ENCODE results near the gene PKP2. TPM values are rescaled to one million over a fixed set of nuclear protein-coding genes. Genes with fewer than 3 reads are reported as not detected.

The PKP2 gene
- total and polyA plus RNA-seq, 2 of the 13 experiments (the other 11 are each of a cell fraction or from before 2014, with no cell fraction given) = 15.1 to 25.3 TPM

DNA sequence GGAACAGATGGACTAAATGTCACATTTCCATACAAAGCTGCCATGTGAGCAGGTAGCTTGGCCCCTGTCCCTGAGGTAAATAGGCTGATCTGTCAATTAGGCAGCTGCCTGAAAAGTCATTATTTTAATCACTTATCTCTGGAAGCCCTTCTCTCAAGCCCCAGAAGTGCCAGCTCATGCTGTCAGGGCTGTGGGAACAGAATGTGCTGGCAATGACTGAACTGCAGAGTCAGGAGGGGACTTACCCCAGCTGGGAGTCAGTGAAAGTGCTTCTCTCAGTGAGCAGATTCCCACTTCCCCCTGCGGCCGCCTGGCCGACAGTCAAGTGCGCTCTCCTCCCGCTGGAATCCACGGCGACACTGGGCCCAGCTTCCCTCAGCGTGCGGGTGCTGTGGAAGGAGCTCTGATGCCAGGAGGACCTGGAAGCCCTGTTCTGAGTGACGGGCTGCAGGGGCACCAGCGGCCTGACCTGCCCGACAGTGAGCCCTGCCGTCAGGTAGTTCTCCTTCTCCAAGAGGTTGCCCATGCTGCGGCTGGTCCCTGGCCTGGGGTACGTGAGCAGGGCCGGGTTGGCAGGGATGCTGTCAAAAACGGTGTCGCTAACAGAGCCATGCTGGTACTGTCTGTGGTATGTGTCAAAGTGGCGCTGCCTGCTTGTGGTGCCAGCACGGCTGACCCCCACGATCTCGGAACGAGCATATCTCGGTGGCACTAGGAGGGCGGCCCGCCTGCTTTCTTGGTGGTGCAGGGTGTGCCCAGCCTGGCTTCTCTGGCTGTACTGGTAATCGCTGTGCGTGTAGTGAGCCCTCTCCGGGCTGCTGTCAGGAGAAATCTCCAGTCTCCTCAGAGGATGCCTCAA lies 18.7 kb downstream of the PKP2 start:
- Histone ChIP-seq H3K36me3 (replicated peaks in 1 of 2; ENCODE audit: control insufficient read depth in 1 of 2, insufficient read depth in 2 of 2, low read length in 2 of 2) (peaks cover 16 to 49% of the 10 kb centered on the region in 2 experiments), H3K4me2 (ENCODE audit: low read depth, low read length) (no peak overlapping the region), H3K9ac (ENCODE audit: insufficient read depth, low read depth, low read length) (no peak overlapping the region), H3K79me2 (ENCODE audit: insufficient read depth, low read length) (peaks cover 9% of the 10 kb centered on the region), H4K20me1 (ENCODE audit: insufficient read depth, low read length) (no peaks in the 10 kb centered on the region), H3K27me3 (ENCODE audit: control insufficient read depth in 1 of 2, insufficient read depth in 2 of 2, low read length in 2 of 2) (no peaks in the 10 kb centered on the region; a peak in 1 of 5 replicates), H2AFZ (ENCODE audit: low read length) (no peak overlapping the region), H3K4me3 (replicated peaks in 1 of 3; ENCODE audit: insufficient read depth in 1 of 3, low read depth in 2 of 3, low read length in 3 of 3) (no peak overlapping the region), H3K27ac (ENCODE audit: extremely low read length, insufficient read depth, low read length) (no peak overlapping the region), H3K9me3 (ENCODE audit: low read length) (no peaks in the 10 kb centered on the region), H3K4me1 (ENCODE audit: insufficient read depth, low read length) (no peaks in the 10 kb centered on the region)
- TF ChIP-seq ZNF234 (CRISPR knock-in tag; conservative IDR thresholded peaks at IDR 0.05) = no peak
- no peak for TF ChIP-seq POGZ (CRISPR knock-in tag; IDR thresholded peaks at IDR 0.05)
- no peak for TF ChIP-seq ZC3H13 (CRISPR knock-in tag; IDR thresholded peaks at IDR 0.05)
- no peak for TF ChIP-seq ZSCAN22 (CRISPR knock-in tag; IDR thresholded peaks at IDR 0.05)
- TF ChIP-seq, protein P1, sequence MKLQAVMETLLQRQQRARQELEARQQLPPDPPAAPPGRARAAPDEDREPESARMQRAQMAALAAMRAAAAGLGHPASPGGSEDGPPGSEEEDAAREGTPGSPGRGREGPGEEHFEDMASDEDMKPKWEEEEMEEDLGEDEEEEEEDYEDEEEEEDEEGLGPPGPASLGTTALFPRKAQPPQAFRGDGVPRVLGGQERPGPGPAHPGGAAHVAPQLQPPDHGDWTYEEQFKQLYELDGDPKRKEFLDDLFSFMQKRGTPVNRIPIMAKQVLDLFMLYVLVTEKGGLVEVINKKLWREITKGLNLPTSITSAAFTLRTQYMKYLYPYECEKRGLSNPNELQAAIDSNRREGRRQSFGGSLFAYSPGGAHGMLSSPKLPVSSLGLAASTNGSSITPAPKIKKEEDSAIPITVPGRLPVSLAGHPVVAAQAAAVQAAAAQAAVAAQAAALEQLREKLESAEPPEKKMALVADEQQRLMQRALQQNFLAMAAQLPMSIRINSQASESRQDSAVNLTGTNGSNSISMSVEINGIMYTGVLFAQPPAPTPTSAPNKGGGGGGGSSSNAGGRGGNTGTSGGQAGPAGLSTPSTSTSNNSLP (IDR thresholded peaks at IDR 0.05; ENCODE audit: low read depth, low read length) = no peak
- 98% methylated on average over 14 of the region's 29 CpGs for WGBS (ENCODE audit: low lambda C conversion rate)
- no peak for DNase-seq (ENCODE audit: low spot score)
- in situ Hi-C loops (cut with HindIII; ENCODE audit: extremely low pct_ligation_motif_present, low pct_unique_long_range_greater_than_20kb) (no loop called here), intact Hi-C loops (cut with micrococcal nuclease; ENCODE audit: unreplicated experiment) (no loop called here)
- CTCF ChIA-PET (ENCODE audit: low intra/inter-chr PET ratio, low total read pairs) = no interaction called here
- POLR2A ChIA-PET = no interaction called here
- ATAC-seq = no peak
- FAIRE-seq = no peak
- TSS peak; percentile 39 for BruUV-seq (replicated peaks)

- no TSS peak for BruUV-seq (replicated peaks)
- TF ChIP-seq ZNF282 (IDR thresholded peaks at IDR 0.05; ENCODE audit: partially characterized antibody) (no peak), SSRP1 (CRISPR knock-in tag; IDR thresholded peaks at IDR 0.05) (no peak), NCOA1 (CRISPR knock-in tag; IDR thresholded peaks at IDR 0.05) (no peak), ZNF737 (CRISPR knock-in tag; IDR thresholded peaks at IDR 0.05; ENCODE audit: borderline replicate concordance) (no peak), ZBTB20 (CRISPR knock-in tag; IDR thresholded peaks at IDR 0.05; ENCODE audit: borderline replicate concordance, low read depth) (no peak), ZNF879 (CRISPR knock-in tag; IDR thresholded peaks at IDR 0.05) (no peak), PITX1 (CRISPR knock-in tag; IDR thresholded peaks at IDR 0.05) (no peak), GFI1 (CRISPR knock-in tag; IDR thresholded peaks at IDR 0.05; ENCODE audit: borderline replicate concordance) (no peak)
- TF ChIP-seq, protein P2, sequence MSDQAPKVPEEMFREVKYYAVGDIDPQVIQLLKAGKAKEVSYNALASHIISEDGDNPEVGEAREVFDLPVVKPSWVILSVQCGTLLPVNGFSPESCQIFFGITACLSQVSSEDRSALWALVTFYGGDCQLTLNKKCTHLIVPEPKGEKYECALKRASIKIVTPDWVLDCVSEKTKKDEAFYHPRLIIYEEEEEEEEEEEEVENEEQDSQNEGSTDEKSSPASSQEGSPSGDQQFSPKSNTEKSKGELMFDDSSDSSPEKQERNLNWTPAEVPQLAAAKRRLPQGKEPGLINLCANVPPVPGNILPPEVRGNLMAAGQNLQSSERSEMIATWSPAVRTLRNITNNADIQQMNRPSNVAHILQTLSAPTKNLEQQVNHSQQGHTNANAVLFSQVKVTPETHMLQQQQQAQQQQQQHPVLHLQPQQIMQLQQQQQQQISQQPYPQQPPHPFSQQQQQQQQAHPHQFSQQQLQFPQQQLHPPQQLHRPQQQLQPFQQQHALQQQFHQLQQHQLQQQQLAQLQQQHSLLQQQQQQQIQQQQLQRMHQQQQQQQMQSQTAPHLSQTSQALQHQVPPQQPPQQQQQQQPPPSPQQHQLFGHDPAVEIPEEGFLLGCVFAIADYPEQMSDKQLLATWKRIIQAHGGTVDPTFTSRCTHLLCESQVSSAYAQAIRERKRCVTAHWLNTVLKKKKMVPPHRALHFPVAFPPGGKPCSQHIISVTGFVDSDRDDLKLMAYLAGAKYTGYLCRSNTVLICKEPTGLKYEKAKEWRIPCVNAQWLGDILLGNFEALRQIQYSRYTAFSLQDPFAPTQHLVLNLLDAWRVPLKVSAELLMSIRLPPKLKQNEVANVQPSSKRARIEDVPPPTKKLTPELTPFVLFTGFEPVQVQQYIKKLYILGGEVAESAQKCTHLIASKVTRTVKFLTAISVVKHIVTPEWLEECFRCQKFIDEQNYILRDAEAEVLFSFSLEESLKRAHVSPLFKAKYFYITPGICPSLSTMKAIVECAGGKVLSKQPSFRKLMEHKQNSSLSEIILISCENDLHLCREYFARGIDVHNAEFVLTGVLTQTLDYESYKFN (CRISPR knock-in tag; conservative IDR thresholded peaks at IDR 0.05) = no peak
Measured at GRCh38 chr12:32876004-32876403, 20.6 kb downstream of the PKP2 start.

More at GRCh38 chr12:32876004-32876403, 20.6 kb downstream of the PKP2 start:
- Histone ChIP-seq H3K9ac (ENCODE audit: insufficient read depth, low read depth, low read length) (no peak overlapping the region), H3K79me2 (ENCODE audit: insufficient read depth, low read length) (peaks cover 6% of the 10 kb centered on the region), H3K27ac (ENCODE audit: extremely low read length, insufficient read depth, low read length) (no peak overlapping the region), H3K4me1 (ENCODE audit: insufficient read depth, low read length) (no peaks in the 10 kb centered on the region), H3K4me3 (replicated peaks in 1 of 3; ENCODE audit: insufficient read depth in 1 of 3, low read depth in 2 of 3, low read length in 3 of 3) (no peak overlapping the region), H3K9me3 (ENCODE audit: low read length) (no peaks in the 10 kb centered on the region), H3K27me3 (ENCODE audit: control insufficient read depth in 1 of 2, insufficient read depth in 2 of 2, low read length in 2 of 2) (no peaks in the 10 kb centered on the region; a peak in 1 of 5 replicates), H4K20me1 (ENCODE audit: insufficient read depth, low read length) (no peaks in the 10 kb centered on the region), H2AFZ (ENCODE audit: low read length) (no peak overlapping the region), H3K36me3 (replicated peaks in 1 of 2; ENCODE audit: control insufficient read depth in 1 of 2, insufficient read depth in 2 of 2, low read length in 2 of 2) (peaks cover 16 to 53% of the 10 kb centered on the region in 2 experiments), H3K4me2 (ENCODE audit: low read depth, low read length) (no peak overlapping the region)
- ATAC-seq = no peak
- WGBS (ENCODE audit: low lambda C conversion rate) = 98% methylated on average over 2 of the region's 2 CpGs
- ChIA-PET POLR2A (no interaction called here), CTCF (ENCODE audit: low intra/inter-chr PET ratio, low total read pairs) (no interaction called here)
- in situ Hi-C loops (cut with HindIII; ENCODE audit: extremely low pct_ligation_motif_present, low pct_unique_long_range_greater_than_20kb) (no loop called here), intact Hi-C loops (cut with micrococcal nuclease; ENCODE audit: unreplicated experiment) (no loop called here)
- FAIRE-seq = no peak
- no peak for DNase-seq (ENCODE audit: low spot score)
